Measurements from ENCODE around the gene IFNGR1.
"Not testable (repeated sequence)": the region's sequence is repeated elsewhere in the genome, so short reads cannot be mapped to it uniquely, and the experiment has no call there.

The IFNGR1 gene

DNA sequence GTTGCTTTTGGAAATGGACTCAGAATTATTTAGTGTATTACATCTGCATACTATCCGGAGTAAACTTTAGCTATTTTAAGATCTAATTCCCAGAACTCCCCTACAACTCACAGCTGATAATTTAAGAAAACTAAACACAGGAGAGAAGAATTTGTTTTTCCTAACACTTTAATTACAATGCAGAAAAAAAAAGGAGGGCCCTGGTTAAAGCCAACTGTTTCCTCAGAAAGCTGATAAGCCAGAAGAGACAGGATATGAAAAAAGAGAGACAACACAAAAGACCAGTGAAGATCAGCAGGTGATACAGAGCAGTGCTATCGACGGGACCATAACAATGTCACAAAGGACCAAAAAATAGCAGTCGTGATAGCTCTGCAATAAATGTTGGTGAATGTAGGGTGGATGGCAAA, 5.8 kb downstream of the IFNGR1 start:
- DNase-seq = no peak

DNA sequence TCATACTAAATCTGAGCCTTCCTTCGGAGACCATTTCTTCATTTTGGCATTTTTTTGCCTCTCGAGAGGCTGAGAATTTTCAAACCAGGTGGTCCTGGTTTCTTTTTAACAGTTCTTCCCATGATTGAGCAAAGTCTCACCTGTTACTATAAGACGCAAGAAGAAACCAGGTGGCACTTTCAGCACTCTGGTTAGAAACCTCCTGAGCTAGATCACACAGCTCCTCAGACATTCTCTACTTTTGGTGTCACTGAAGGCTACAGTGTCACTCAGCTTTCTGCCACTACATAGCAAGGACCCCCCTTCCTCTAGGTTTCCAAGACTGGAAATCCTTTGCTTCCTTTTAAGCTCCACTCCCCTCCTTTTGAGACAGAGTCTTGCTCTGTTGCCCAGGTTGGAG, 7.3 kb downstream of the IFNGR1 start:
- no peak for DNase-seq

DNA sequence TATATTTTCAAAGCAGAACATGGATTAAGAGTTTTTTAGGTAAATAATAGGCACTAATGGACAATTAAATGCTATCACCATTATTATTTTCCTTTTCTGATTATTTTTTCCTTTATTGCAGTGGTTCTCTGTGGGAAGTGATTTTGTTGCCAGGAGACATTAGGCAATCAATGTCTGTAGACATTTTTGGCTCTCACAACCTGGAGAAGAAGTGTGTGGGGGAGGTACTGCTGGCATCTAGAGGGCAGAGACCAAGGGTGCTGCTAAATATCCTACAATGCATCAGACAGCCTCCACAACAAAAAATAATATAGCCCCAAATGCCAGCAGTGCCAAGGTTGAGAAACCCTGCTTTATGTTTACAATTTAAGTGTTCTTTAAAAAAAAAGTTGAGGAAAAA, 8.3 kb downstream of the IFNGR1 start:
- DNase-seq = no peak

DNA sequence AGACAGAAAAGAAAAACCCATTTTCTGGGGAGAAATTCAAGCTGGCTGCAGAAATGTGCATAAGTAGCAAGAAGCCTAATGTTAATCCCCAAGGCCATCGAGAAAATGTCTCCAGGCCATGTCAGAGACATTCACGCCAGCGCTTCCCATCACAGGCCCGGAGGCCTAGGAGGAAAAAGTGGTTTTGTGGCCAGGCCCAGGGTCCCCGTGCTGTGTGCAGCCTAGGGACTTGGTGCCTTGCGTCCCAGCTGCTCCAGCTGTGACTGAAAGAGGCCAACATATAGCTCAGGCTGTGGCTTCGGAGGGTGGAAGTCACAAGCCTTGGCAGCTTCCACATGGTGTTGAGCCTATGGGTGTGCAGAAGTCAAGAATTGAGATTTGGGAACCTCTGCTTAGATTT, 10.9 kb downstream of the IFNGR1 start:
- no peak for DNase-seq

DNA sequence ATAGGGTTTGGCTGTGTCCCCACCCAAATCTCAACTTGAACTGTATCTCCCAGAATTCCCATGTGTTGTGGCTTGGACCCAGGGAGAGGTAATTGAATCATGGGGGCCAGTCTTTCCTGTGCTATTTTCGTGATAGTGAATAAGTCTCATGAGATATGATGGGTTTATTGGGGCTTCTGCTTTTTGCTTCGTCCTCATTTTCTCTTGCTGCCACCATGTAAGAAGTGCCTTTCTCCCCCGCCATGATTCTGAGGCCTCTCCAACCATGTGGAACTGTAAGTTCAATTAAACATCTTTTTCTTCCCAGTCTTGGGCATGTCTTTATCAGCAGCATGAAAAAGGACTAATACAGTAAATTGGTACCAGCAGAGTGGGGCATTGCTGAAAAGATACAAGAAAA, 11.7 kb downstream of the IFNGR1 start:
- DNase-seq = not testable (repeated sequence)

DNA sequence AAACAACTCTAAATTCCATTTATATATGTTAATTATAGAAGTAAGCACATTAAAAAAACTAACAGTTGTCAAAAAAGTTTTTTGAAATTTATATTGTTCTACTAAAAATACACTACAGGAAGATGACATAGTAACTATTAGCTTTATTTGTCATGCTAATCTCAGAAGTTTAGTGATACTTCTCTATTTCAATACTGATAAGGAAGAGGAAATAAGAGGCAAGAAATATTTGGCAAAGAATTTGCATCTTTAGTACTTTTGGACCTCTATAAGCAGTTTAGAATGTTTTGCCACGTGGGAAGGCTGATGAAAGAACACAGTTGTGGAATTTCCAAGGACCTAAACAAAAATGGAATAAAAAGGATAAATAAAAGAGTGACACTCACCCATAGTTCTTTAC, 12.6 kb downstream of the IFNGR1 start:
- DNase-seq = no peak

DNA sequence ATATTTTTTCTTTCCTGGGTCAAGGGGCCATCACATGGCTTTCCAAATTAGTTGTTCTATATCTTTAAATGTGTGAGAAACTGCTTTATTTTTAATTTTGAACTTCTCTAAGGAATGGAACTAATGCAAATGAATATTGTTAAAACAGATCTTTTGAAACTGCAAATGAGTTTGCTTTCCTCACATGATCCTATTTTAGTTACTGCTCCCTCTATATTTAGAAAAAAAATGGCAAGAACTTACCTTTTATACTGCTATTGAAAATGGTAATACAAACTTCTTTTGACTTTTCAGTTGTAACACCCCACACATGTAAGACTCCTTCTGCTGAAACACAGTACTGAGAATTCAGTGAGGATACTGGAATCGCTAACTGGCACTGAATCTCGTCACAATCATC, 15.9 kb downstream of the IFNGR1 start:
- no peak for DNase-seq

DNA sequence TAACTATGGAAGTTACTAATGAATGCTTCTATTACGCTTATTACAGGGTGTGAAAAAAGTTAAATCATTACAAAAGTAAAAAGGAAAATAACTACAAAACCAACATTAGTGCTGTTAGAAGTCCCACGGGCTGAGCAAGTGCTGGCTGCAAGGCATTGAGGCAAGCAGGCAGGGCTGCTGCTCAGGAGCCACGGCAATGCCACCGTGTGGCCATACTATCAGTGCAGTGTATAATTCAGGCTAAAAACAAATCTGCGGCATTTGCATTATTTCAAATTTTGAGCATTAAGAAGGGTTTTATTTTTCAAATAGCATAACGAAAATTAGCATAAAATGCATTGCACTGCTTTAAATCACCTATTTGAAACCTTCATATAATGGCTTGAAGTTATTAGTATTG, 17.1 kb downstream of the IFNGR1 start:
- no peak for DNase-seq

DNA sequence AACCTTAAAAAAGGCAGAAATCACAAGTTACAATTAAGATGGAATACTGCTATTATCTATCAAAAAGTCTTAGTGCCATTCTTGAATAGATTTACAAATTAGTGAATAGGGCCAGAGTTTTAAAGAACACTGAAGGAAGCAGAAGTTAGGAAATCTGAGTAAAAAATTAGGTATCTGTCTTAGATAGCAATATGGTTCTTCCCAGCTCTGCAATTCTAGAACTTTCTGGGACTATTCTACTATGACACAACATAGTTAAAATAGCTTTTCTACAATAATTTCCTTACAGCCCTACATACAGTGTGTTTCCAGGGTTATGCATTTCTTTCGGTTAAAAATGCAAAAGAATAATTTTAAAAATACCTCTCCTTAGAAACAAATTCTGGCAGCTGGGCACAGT, 18.2 kb downstream of the IFNGR1 start:
- no peak for DNase-seq

DNA sequence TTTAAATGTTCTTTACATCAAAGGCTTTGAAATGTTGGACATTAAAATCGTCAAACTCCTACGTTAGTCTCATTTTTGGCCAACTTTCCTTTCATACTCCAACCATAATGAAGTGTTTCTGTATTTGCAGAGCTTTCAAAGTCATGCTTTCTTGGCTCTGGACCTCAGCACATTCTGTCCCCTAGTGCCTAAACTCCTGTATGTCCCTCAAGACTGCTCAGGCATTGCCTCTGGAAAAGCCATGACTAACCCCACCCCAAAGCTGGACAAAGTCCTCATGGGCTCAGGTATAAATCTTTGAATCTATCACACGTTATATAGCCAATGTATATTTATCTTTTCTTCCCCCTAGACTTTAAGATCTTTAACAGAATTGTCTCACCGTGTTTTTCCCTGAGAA, 18.9 kb downstream of the IFNGR1 start:
- DNase-seq = no peak

DNA sequence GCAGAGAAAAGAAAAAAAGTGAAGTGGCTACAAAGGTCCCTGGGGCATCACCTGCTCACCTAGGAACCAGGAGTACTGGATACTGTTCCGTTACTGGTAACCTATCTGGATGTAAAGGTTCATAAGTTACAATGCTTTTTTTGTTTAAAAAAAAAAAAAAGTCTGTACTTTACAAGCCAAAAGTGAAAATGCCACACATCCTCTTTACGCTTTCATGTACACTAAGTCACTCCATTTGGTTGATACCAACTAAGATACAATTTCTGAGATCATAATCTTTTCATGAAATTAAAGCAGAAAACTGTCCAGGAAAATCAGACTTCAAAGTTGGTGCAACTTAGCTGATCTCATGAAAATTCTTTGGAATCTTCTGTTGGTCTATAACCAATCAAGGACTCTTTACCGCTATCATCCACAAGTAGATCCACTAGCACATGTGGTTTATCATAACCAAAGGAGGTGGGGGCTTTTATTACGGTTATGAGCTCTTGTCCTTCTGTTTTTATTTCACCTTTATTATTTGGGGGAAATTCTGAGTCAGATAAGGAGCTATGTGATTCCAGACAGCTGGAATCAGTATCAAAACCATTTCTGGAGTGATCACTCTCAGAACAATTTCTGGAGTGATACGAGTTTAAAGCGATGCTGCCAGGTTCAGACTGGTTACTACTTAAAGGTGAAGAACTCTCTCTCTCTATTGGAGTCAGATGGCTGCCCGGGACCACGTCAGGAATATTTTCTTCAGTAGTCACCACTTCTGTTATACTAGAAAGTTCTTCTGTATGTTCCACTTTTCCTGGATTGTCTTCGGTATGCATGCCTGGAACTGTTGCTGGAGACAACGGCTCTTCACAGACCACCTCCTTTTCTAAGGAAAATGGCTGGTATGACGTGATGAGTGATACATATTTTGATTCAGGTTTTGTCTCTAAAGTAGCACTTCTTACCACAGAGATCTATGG, 21.2 kb downstream of the IFNGR1 start:
- DNase-seq = no peak

DNA sequence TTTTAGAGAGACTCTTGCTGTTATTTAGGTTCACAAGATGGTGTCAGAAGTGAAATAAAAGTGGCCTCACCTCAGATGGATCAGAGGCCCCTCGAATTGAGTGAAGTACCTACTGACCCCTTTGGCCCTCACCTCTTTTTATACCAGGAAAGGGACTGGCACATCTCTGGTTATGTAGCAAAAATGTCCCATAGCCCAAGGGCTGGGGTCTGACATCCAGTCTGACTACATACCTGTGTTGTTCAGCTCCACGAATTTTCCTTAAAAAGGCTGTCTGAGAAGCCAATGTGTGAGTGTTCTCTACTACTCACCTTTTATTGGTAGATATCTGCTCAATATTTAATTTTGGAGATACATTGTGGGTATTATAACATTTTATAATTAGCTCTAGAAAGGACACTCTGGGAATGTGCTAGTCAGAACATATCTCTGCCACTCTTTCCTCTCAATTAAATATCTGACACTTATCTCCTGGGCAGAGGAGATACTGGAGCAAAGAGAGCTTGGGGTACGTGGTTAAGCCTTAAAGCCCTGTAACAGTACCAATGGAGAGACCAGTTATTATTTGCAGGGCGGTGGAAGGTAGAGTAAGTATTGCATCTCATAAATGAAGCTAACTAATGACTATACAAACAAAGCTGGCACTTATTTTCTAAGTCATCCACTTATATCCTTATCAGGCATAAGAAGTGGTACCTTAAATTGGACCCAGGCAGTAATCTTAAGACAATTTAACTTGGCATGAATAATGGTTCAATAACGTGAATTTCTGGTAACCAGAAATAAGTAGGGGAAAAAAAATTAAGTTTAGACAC, 25.7 kb downstream of the IFNGR1 start:
- DNase-seq = no peak

DNA sequence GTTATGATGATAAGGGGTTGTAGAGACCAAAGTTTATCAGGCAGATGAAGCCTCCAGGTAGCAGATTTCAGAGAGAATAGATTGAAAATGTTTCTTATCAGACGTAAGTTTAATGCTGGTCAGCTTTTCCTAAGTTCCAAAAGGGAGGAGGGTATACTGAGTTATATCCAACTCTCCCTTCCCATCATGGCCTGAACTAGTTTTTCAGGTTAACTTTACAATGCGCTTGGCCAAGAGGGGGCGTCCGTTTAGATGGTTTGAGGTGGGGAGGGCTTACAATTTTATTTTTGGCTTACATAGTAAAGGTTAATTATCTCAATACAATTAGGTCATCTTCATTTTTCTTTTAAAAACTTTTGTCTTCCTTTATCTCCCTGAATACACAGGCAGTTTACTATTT, 26.4 kb downstream of the IFNGR1 start:
- DNase-seq = no peak

DNA sequence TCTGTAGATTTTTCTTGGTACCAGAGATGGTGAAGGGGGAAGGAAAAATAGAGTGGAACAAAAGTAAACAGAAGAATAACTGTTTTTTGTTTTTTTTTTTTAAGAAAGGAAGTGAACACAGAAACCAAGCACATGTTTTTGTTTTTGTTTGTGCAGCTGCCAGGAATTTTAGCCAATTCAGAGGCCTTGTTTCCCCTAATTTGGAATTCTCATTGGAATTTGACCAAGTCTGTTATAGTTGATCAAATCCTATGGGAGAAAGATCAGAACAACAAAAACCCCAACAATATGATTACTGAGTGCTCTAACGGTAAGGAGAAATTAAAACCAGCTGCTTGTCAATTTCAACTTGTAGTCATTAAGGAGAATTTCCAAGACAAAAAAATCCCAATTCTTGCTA, 27.5 kb downstream of the IFNGR1 start:
- no peak for DNase-seq

DNA sequence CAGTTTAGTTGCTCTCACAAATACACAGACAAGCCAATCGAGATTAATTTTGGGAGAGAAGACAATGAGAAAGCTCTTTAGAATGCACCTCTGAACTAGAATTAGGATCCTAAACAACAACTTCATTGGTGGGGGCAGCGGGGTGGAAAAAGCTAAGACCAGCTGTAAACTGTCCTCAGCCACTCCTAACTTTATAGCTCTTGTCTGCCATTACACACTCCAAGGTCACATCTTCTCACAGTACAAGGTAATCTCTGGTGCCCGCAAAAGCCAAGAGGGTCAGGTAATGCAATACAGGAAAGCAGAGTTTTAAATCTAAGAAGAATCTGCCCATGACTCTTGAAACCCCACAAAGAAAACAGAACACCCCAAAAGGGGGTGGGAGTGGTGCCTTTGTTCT, 27.9 kb downstream of the IFNGR1 start:
- no peak for DNase-seq

DNA sequence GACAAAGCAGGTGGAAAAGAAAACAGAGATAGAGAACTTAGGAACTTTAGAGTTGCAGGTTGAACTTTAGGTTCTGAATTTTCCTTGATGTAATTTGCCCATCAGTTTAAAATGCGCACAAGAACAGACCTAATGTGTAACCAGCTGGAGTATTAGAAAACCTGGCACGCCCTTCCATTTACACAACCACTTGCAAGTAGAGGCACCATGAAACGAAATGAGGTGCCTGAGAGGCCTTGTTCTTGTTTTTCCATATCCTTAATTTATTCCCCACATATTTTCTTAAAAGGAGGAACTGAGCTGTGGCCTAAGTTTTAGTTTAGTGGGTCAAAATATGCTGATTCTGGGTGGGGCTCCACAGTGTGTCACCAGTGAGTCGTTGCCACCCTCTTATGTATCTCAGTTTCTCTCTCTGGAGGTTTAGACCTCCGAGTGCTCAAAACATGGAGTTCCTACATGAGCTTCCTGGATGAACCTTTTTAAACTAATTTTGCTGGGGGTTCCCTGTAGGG, 28.5 kb downstream of the IFNGR1 start:
- DNase-seq = no peak

DNA sequence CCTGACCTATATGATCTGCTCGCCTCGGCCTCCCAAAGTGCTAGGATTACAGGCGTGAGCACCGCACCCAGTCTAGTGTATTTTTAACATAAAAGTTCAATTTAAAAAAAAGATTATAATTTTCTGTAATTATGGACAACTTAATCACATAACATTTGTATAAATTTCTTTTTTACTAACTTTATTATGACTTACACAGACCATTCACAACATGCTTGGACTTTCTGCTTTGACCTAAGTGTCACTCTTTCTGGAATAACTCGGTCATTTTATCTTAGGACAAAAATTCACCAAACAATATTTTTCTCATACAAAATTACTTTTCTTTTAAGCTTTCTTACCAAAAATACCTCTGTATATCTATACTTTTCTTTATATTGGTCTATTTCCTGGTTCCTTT, 30.3 kb downstream of the IFNGR1 start:
- no peak for DNase-seq

DNA sequence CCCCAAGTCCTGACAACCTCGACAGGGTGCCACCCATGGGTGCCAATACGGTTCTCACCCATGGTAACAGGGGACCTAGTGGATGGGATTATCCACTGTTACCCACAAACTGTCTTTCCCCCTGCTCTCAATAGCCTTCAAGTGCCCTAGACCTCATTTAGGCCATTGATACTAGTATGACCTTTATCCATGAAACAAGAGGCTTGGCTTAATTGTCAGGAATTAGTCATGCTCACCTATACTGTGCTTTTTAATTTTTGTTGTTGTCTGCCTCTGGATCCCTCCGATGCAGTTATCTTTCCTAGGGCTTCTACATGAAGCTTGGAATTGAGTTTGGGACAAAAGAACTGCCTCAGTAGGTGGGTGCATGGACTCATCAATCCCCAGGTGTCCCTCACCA, 33.9 kb downstream of the IFNGR1 start:
- no peak for DNase-seq

DNA sequence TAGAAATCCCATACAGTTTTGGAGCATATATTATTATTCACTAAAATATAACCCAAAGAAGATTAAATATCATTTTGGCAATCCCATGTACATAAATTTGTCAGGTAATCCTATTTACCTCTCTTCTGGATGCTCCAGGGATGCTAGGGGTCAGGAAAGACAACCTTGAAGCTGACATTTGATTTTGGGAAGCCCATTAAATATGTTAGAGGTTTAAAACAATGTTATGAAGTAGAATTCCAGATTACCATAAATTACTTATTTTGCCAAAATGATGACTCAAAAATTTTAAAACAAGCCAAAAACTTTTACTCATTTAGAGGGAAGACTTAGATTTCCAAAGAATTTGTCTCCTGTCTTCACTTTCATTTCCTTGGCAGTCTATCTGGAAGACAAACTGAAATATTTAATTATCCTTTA, 36.5 kb downstream of the IFNGR1 start:
- no peak for DNase-seq

DNA sequence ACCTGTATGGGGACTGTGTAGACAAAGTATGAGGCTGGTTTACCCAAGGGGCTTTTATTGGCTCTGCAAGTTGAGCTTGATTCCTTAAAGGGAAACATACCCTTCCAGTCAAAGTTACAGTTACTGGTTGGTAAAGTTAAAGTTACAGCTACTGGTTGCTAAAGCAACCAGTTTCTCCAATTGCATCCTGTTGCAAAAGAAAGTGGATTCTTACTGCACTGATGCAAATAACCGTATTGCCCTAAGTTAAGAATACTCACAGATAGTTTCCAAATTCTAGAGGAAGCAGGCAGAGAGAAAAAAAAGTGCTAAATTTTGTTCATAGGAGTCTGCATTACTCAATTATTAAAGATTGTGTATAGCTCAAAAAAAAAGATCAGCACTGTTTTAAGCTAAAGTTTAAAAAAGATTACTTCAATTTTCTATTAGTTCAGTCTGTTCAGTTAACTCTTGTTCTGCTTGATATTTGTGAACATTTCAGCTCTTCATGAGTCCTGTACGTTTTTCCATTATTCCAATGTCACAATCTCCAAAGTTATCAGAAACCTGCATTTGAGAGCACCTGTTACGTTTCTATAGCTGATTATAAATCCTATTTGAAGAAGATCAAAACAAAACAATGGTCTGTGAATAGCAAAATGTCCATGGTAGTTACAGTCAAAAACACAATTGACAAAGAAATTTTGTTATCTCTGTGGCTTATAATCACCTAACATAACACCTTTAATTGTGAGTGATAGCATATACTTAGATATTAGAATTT, 37.1 kb downstream of the IFNGR1 start:
- no peak for DNase-seq

DNA sequence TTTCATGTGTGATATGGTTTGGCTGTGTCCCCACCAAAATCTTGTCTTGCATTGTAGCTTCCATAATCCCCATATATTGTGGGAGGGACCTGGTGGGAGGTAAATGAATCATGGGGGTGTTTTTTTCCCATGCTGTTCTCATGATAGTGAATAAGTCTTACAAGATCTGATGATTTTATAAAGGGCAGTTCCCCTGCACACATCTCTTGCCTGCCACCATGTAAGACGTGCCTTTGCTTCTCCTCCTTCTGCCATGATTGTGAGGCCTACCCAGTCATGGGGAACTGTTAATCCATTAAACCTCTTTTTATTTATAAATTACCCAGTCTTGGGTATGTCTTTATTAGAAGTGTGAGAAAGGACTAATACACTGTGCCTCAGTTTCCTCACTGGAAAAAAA, 41.6 kb downstream of the IFNGR1 start:
- DNase-seq = no peak

DNA sequence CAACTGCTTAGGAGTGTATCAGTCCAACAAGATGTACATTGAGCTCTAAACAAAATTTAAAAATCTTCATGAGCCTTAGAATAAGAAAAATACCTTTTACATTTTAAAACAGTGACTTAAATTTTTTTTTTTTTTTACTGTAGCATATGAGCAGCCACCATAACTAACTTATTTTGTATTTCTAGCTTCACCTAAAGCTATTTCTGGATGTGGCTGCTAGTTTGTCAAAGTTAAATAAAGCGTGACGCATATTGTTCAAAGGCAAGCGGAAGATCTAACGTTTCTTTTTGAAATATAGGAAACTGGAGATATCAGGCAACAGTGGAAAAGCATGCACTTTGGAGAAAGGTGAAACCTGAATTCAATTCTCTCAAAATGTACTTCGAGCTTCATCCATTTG, 42.5 kb downstream of the IFNGR1 start:
- DNase-seq = no peak

DNA sequence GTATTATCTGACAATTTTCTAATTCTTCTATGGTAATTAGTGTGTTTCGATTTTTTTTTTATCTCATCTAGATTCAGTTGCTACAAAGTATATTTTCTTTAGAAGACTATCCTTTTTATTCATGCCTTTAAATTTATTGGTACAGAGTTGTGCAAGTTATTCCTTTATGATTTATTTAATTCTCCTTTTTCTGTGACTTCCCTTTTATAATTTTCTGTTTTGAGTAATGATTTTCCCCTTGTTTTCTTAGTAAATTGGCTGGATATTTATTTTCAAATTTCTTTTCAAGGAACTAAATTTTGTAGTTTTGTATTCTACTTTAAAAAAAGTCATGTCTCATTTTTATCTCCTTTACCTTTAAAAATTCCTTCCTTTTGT, 43.3 kb downstream of the IFNGR1 start:
- DNase-seq = no peak
